Hepatocyte (in vitro differentiated cells): ENCODE data around the gene TPRN. TPM values are rescaled to one million over a fixed set of nuclear protein-coding genes. Genes with fewer than 3 reads are reported as not detected.

Experiments used
- DNase-seq: peaks from one replicate; pipeline ENCODE4 v3.0.0-alpha.2; 2016; ENCODE audit warnings: low spot score
- H2AFZ ChIP-seq: fragments of 200-600 bp; sonication (generic); 2 replicates; pipeline ENCODE4 v1.6.0; 2016; ENCODE audit warnings: antibody characterized with exemption, mild to moderate bottlenecking
- H3K27ac ChIP-seq: fragments of 200-600 bp; sonication (generic); 2 replicates; pipeline ENCODE4 v1.5.1; 2016; ENCODE audit warnings: mild to moderate bottlenecking
- H3K27me3 ChIP-seq: fragments of 200-600 bp; sonication (generic); 2 replicates; pipeline ENCODE4 v1.6.1; 2016
- H3K36me3 ChIP-seq: fragments of 200-600 bp; sonication (generic); replicated peaks from 2 replicates; pipeline ENCODE4 v1.5.1; 2016; ENCODE audit warnings: low read depth; ENCODE audit not compliant: insufficient read depth
- H3K4me1 ChIP-seq: fragments of 200-600 bp; sonication (generic); 2 replicates; pipeline ENCODE4 v1.5.1; 2016; ENCODE audit warnings: mild to moderate bottlenecking, moderate library complexity; ENCODE audit not compliant: insufficient read depth
- H3K4me2 ChIP-seq: fragments of 200-600 bp; sonication (generic); 2 replicates; pipeline ENCODE4 v1.6.0; 2016
- H3K4me3 ChIP-seq: fragments of 200-600 bp; sonication (generic); 2 replicates; pipeline ENCODE4 v1.5.1; 2016; ENCODE audit warnings: mild to moderate bottlenecking
- H3K79me2 ChIP-seq: fragments of 200-600 bp; sonication (generic); 2 replicates; pipeline ENCODE4 v1.6.0; 2017; ENCODE audit warnings: mild to moderate bottlenecking
- H3K9me2 ChIP-seq: fragments of 200-600 bp; sonication (generic); replicated peaks from 2 replicates; pipeline ENCODE4 v1.6.0; 2017; ENCODE audit warnings: mild to moderate bottlenecking; ENCODE audit not compliant: insufficient read depth
- H3K9me3 ChIP-seq: fragments of 200-600 bp; sonication (generic); 2 replicates; pipeline ENCODE4 v1.5.1; 2016; ENCODE audit warnings: low read depth, mild to moderate bottlenecking
- H4K20me1 ChIP-seq: fragments of 200-600 bp; sonication (generic); 2 replicates; pipeline ENCODE4 v1.6.0; 2016; ENCODE audit warnings: mild to moderate bottlenecking; ENCODE audit not compliant: insufficient read depth, poor library complexity, severe bottlenecking
- EZH2 ChIP-seq: fragments of 200-600 bp; sonication (generic); IDR thresholded peaks from 2 replicates; pipeline ENCODE4 v1.6.1; 2016; ENCODE audit warnings: antibody characterized with exemption, mild to moderate bottlenecking, borderline replicate concordance
- EZH2phosphoT487 ChIP-seq: fragments of 200-600 bp; sonication (generic); IDR thresholded peaks from one replicate; pipeline ENCODE4 v1.6.1; 2018; ENCODE audit warnings: antibody characterized with exemption, mild to moderate bottlenecking, low read depth, moderate library complexity; ENCODE audit not compliant: unreplicated experiment, severe bottlenecking
- WGBS: methylation state at CpG from one replicate; pipeline ENCODE4 v1.1.6; 2016; ENCODE audit warnings: low lambda C conversion rate; ENCODE audit errors: missing lambda C conversion rate; 5-methylcytosine and 5-hydroxymethylcytosine counted together
- polyA plus RNA-seq: library from polyadenylated mRNA; unstranded; fragments of >200 nt; fragmentation: Nextera tagmentation; extraction: Ambion mirVana; gene quantifications from 2 replicates; pipeline ENCODE4 v1.2.1, GENCODE V29; 2016
- total RNA-seq: library from RNA; depleted of rRNA; stranded (reverse); fragments of >200 nt; gene quantifications from 2 replicates; pipeline ENCODE4 v1.2.3, GENCODE V29; 2014
- TF ChIP-seq, protein P1 (sequence below): fragments of 200-600 bp; sonication (generic); IDR thresholded peaks from 2 replicates; pipeline ENCODE4 v1.5.1; 2016; ENCODE audit warnings: antibody characterized with exemption, mild to moderate bottlenecking; ENCODE audit not compliant: poor library complexity

The TPRN gene
- total and polyA plus RNA-seq, 2 experiments from 2014 or later = 34.4 to 104 TPM

- peaks cover 33% of the 10 kb centered on the region for H3K79me2 ChIP-seq
- peak overlapping the region; percentile 82 for H3K4me2 ChIP-seq
- H3K27ac ChIP-seq = no peak overlapping the region
- WGBS = 85% methylated on average over 17 of the region's 18 CpGs
- H3K9me3 ChIP-seq = no peaks in the 10 kb centered on the region
- peaks cover 40% of the 10 kb centered on the region for H3K4me1 ChIP-seq
- H3K4me3 ChIP-seq = no peak overlapping the region
- no peaks in the 10 kb centered on the region for H3K27me3 ChIP-seq
- no peaks in the 10 kb centered on the region for H4K20me1 ChIP-seq
- no peaks in the 10 kb centered on the region for H3K36me3 ChIP-seq
- TF ChIP-seq EZH2phosphoT487 (no peak), EZH2 (no peak)
- no peaks in the 10 kb centered on the region for H3K9me2 ChIP-seq
- no peak for DNase-seq
- no peak overlapping the region for H2AFZ ChIP-seq
Observed at GRCh38 chr9:137234758-137235423, 34.4 kb upstream of the TPRN start.

DNA sequence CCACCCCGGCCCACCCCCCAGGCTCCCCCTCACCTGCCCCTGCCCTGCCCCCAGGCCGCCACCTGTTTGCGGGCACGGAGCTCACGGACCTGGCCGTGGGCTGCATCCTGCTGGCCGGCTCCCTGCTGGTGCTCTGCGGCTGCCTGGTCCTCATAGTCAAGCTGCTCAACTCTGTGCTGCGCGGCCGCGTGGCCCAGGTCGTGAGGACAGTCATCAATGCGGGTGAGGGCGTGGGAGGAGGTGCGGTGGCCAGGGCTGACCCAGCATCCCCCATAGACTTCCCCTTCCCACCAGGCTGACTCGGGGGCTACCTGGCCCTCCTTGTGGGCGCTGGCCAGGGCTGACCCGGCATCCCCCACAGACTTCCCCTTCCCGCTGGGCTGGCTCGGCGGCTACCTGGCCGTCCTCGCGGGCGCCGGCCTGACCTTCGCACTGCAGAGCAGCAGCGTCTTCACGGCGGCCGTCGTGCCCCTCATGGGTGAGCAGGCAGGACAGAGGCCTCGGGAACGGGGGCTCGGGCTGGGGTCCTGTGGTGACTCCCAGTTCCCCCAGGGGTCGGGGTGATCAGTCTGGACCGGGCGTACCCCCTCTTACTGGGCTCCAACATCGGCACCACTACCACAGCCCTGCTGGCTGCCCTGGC, 33.6 kb upstream of the TPRN start:
- Histone ChIP-seq H3K4me3 (no peak overlapping the region), H2AFZ (no peak overlapping the region), H3K79me2 (peaks cover 26% of the 10 kb centered on the region), H4K20me1 (no peaks in the 10 kb centered on the region), H3K4me2 (peak overlapping the region; percentile 82), H3K9me3 (no peaks in the 10 kb centered on the region), H3K9me2 (no peaks in the 10 kb centered on the region), H3K36me3 (no peaks in the 10 kb centered on the region), H3K4me1 (peaks cover 41% of the 10 kb centered on the region), H3K27ac (no peak overlapping the region), H3K27me3 (no peaks in the 10 kb centered on the region)
- DNase-seq = no peak
- WGBS = 88% methylated on average over 38 of the region's 40 CpGs
- TF ChIP-seq, protein P1, sequence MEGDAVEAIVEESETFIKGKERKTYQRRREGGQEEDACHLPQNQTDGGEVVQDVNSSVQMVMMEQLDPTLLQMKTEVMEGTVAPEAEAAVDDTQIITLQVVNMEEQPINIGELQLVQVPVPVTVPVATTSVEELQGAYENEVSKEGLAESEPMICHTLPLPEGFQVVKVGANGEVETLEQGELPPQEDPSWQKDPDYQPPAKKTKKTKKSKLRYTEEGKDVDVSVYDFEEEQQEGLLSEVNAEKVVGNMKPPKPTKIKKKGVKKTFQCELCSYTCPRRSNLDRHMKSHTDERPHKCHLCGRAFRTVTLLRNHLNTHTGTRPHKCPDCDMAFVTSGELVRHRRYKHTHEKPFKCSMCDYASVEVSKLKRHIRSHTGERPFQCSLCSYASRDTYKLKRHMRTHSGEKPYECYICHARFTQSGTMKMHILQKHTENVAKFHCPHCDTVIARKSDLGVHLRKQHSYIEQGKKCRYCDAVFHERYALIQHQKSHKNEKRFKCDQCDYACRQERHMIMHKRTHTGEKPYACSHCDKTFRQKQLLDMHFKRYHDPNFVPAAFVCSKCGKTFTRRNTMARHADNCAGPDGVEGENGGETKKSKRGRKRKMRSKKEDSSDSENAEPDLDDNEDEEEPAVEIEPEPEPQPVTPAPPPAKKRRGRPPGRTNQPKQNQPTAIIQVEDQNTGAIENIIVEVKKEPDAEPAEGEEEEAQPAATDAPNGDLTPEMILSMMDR = no peak
- no peak for TF ChIP-seq EZH2
- TF ChIP-seq EZH2phosphoT487 = no peak

DNA sequence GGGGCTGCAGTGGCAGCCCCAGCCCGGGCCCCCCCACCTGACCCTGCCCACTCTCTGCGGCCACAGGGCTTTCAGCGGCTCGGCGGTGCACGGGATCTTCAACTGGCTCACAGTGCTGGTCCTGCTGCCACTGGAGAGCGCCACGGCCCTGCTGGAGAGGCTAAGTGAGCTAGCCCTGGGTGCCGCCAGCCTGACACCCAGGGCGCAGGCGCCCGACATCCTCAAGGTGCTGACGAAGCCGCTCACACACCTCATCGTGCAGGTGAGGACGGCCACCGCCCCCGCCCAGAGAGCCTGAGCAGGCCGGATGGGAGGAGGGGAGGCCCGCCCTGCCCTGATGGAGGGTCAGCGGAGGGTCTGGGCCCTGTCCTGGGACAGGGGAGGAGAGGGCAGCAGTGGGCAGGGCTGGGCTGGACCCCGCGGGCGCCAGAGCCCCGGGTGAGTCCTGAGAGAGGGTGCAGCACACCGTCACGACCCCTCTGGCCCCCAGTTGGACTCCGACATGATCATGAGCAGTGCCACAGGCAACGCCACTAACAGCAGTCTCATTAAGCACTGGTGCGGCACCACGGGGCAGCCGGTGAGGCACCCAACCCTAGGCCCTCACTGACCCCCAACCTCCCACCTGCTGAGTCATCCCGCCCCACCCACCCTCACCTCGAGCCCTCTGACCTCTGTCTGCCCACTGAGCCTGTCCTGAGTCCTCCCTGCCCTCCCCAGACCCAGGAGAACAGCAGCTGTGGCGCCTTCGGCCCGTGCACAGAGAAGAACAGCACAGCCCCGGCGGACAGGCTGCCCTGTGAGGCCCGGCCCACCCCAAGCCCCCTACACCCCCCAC, 32.8 kb upstream of the TPRN start:
- TF ChIP-seq EZH2phosphoT487 (no peak), EZH2 (no peak)
- TF ChIP-seq, protein P1 = no peak
- peaks cover 18% of the 10 kb centered on the region for H3K79me2 ChIP-seq
- H3K4me2 ChIP-seq = no peak overlapping the region
- H3K27me3 ChIP-seq = no peaks in the 10 kb centered on the region
- H3K27ac ChIP-seq = no peak overlapping the region
- DNase-seq = no peak
- H3K9me2 ChIP-seq = no peaks in the 10 kb centered on the region
- WGBS = 86% methylated on average over 21 of the region's 40 CpGs
- no peaks in the 10 kb centered on the region for H4K20me1 ChIP-seq
- no peaks in the 10 kb centered on the region for H3K36me3 ChIP-seq
- no peak overlapping the region for H3K4me3 ChIP-seq
- H3K4me1 ChIP-seq = peaks cover 37% of the 10 kb centered on the region
- H2AFZ ChIP-seq = no peak overlapping the region
- no peaks in the 10 kb centered on the region for H3K9me3 ChIP-seq

GRCh38 chr9:137232510-137232909, 32.0 kb upstream of the TPRN start:
- no peaks in the 10 kb centered on the region for H3K9me3 ChIP-seq
- H3K79me2 ChIP-seq = peaks cover 9% of the 10 kb centered on the region
- no peak overlapping the region for H3K4me2 ChIP-seq
- H3K4me1 ChIP-seq = peaks cover 44% of the 10 kb centered on the region
- no peaks in the 10 kb centered on the region for H3K36me3 ChIP-seq
- no peak for TF ChIP-seq EZH2
- no peak for TF ChIP-seq EZH2phosphoT487
- TF ChIP-seq, protein P1 = no peak
- no peak for DNase-seq
- no peaks in the 10 kb centered on the region for H4K20me1 ChIP-seq
- H3K9me2 ChIP-seq = no peaks in the 10 kb centered on the region
- no peaks in the 10 kb centered on the region for H3K27me3 ChIP-seq
- no peak overlapping the region for H2AFZ ChIP-seq
- 89% methylated on average over 24 of the region's 24 CpGs for WGBS
- no peak overlapping the region for H3K4me3 ChIP-seq
- no peak overlapping the region for H3K27ac ChIP-seq
